A549 (cell line): Measurements from ENCODE around the gene KCNH3. TPM values are rescaled to one million over a fixed set of nuclear protein-coding genes. Genes with fewer than 3 reads are reported as not detected.

Source experiments
- ATAC-seq, 2 experiments: fragments of 200-7000 bp in 1 of 2; fragments of >200 bp in 1 of 2; cut with Nextera tagmentation in 1 of 2; cut with Tn5 transposase in 1 of 2; 3 replicates each; pipeline versions ENCODE4 v1.8.0 to v1.9.1; 2018 to 2020; ENCODE audit warnings: mild to moderate bottlenecking in 1 of 2, moderate library complexity in 1 of 2
- CTCF ChIA-PET: fragments of 300-600 bp; sonication (Branson Sonifier 250); formaldehyde crosslinking; extraction: SDS; loops from one replicate; lab custom pipeline; 2021; ENCODE audit warnings: antibody characterized with exemption, inconsistent platforms; lab: Yijun Ruan, JAX
- POLR2A ChIA-PET: fragments of 350-600 bp; formaldehyde crosslinking; extraction: SDS; loops from one replicate; lab custom pipeline; 2021; ENCODE audit warnings: antibody characterized with exemption, inconsistent platforms; lab: Yijun Ruan, JAX
- DNase-seq, 2 experiments: peaks; one replicate each; pipeline versions ENCODE4 v3.0.0 to v3.0.0-alpha.2; 2011 to 2016; ENCODE audit warnings: low read depth in 1 of 2, low spot score in 1 of 2
- FAIRE-seq: peaks from 2 replicates; lab custom pipeline; 2011; peaks lifted over from hg19 to GRCh38; lab: Jason Lieb, UNC
- H3K27ac ChIP-seq, 2 experiments: fragments of >200 bp; sonication (Bioruptor Twin); formaldehyde crosslinking; 3 replicates each; pipeline ENCODE4 v1.5.1; 2016 to 2017
- H3K4me1 ChIP-seq: fragments of >200 bp; sonication (Bioruptor Twin); formaldehyde crosslinking; 3 replicates; pipeline ENCODE4 v1.6.1; 2016
- H3K4me2 ChIP-seq: fragments of >200 bp; sonication (Bioruptor Twin); formaldehyde crosslinking; 3 replicates; pipeline ENCODE4 v1.6.1; 2016
- H3K4me3 ChIP-seq: fragments of >200 bp; sonication (Bioruptor Twin); formaldehyde crosslinking; 3 replicates; pipeline ENCODE4 v1.5.1; 2016
- H3K9me3 ChIP-seq: fragments of >200 bp; sonication (Bioruptor Twin); formaldehyde crosslinking; 3 replicates; pipeline ENCODE4 v1.6.1; 2016
- CEBPB ChIP-seq, 2 experiments: fragments of >200 bp in 1 of 2; sonication (Bioruptor Twin) in 1 of 2; formaldehyde crosslinking in 1 of 2; IDR thresholded peaks; 2 replicates each; pipeline ENCODE4 v1.6.1; 2012 to 2016
- GATA3 ChIP-seq: IDR thresholded peaks from 2 replicates; pipeline ENCODE4 v1.6.1; 2012; ENCODE audit warnings: borderline replicate concordance
- HEYL ChIP-seq: fragments of 250-450 bp; sonication (Bioruptor Pico); IDR thresholded peaks from 2 replicates; pipeline ENCODE4 v1.8.0; 2021; ENCODE audit warnings: mild to moderate bottlenecking, moderate library complexity
- HOXB13 ChIP-seq: fragments of 250-450 bp; sonication (Bioruptor Pico); IDR thresholded peaks from 2 replicates; pipeline ENCODE4 v1.5.0; 2020; ENCODE audit warnings: low read depth, mild to moderate bottlenecking, moderate library complexity
- JUN ChIP-seq, 2 experiments: fragments of >200 bp; sonication (Bioruptor Twin); formaldehyde crosslinking; IDR thresholded peaks; 2 replicates in 1 of 2; 3 replicates in 1 of 2; pipeline ENCODE4 v1.6.1; 2016 to 2017
- JUNB ChIP-seq: fragments of >200 bp; sonication (Bioruptor Twin); formaldehyde crosslinking; IDR thresholded peaks from 2 replicates; pipeline ENCODE4 v1.6.1; 2016
- KDM5A ChIP-seq: fragments of 200-600 bp; sonication (generic); IDR thresholded peaks from 2 replicates; pipeline ENCODE4 v1.6.1; 2016; ENCODE audit warnings: antibody characterized with exemption, mild to moderate bottlenecking
- MAFK ChIP-seq: fragments of 450-650 bp; IDR thresholded peaks from 2 replicates; pipeline ENCODE4 v1.6.1; 2014; ENCODE audit not compliant: partially characterized antibody
- MYC ChIP-seq: IDR thresholded peaks from 2 replicates; pipeline ENCODE4 v1.6.1; 2012; ENCODE audit warnings: mild to moderate bottlenecking, inconsistent platforms, low read length, improper control_type of control experiment, borderline replicate concordance
- NPAS2 ChIP-seq: fragments of 250-450 bp; sonication (Bioruptor Pico); IDR thresholded peaks from 2 replicates; pipeline ENCODE4 v1.8.0; 2022; ENCODE audit warnings: mild to moderate bottlenecking, moderate library complexity, borderline replicate concordance
- PHF8 ChIP-seq: fragments of 200-600 bp; sonication (generic); IDR thresholded peaks from 2 replicates; pipeline ENCODE4 v1.6.1; 2016; ENCODE audit warnings: low read depth, mild to moderate bottlenecking, antibody characterized with exemption, moderate library complexity, borderline replicate concordance
- POLR2A ChIP-seq: IDR thresholded peaks from 2 replicates; pipeline ENCODE4 v1.6.1; 2012; ENCODE audit warnings: mild to moderate bottlenecking, low read length
- POLR2AphosphoS2 ChIP-seq: conservative IDR thresholded peaks from 2 replicates; pipeline ENCODE4 v1.6.1; 2012; ENCODE audit warnings: low read length, improper control_type of control experiment, inconsistent platforms
- RAD21 ChIP-seq, 2 experiments: fragments of >200 bp in 1 of 2; sonication (Bioruptor Twin) in 1 of 2; formaldehyde crosslinking in 1 of 2; IDR thresholded peaks in 1 of 2; conservative IDR thresholded peaks in 1 of 2; 2 replicates in 1 of 2; 3 replicates in 1 of 2; pipeline ENCODE4 v1.6.1; 2012 to 2018; ENCODE audit warnings: inconsistent platforms in 1 of 2
- RARB ChIP-seq: fragments of 250-450 bp; sonication (Bioruptor Pico); IDR thresholded peaks from 2 replicates; pipeline ENCODE4 v1.8.0; 2021; ENCODE audit warnings: mild to moderate bottlenecking, moderate library complexity
- SMC3 ChIP-seq: fragments of >200 bp; sonication (Bioruptor Twin); formaldehyde crosslinking; IDR thresholded peaks from 3 replicates; pipeline ENCODE4 v1.6.1; 2018; ENCODE audit warnings: inconsistent platforms
- SREBF2 ChIP-seq: fragments of 450-650 bp; IDR thresholded peaks from 2 replicates; pipeline ENCODE4 v1.6.1; 2014; ENCODE audit warnings: mild to moderate bottlenecking, moderate library complexity
- WGBS: methylation state at CpG from one replicate; pipeline ENCODE4 v1.1.6; 2017; ENCODE audit errors: missing lambda C conversion rate; 5-methylcytosine and 5-hydroxymethylcytosine counted together
- polyA minus RNA-seq: library from RNA; depleted of rRNA, polyadenylated mRNA; stranded (reverse); fragments of >200 nt; gene quantifications from 2 replicates; pipeline ENCODE4 v1.2.3, GENCODE V29; 2011; rRNA and poly(A)+ RNA removed
- polyA plus RNA-seq, 4 experiments: library from polyadenylated mRNA; depleted of rRNA in 3 of 4; stranded (reverse); fragments of >200 nt; fragmentation: RNase III in 1 of 4; extraction: RNeasy Plus Mini Kit Qiagen cat#74134 plus additional on column Dnase treatment in 1 of 4; gene quantifications; 2 replicates in 3 of 4; 3 replicates in 1 of 4; pipeline ENCODE4 v1.2.3, GENCODE V29; 2011 to 2017
- TF ChIP-seq, protein P1 (sequence below): IDR thresholded peaks from 2 replicates; pipeline ENCODE4 v1.6.1; 2012
- TF ChIP-seq, protein P2 (sequence below): fragments of 200-600 bp; sonication (generic); IDR thresholded peaks from 2 replicates; pipeline ENCODE4 v1.6.1; 2016; ENCODE audit warnings: antibody characterized with exemption, mild to moderate bottlenecking, moderate library complexity
- TF ChIP-seq, protein P3 (sequence below): fragments of 150-350 bp; IDR thresholded peaks from 2 replicates; pipeline ENCODE4 v1.6.1; 2014; ENCODE audit warnings: low read depth, mild to moderate bottlenecking, low read length

KCNH3 gene, protein sequence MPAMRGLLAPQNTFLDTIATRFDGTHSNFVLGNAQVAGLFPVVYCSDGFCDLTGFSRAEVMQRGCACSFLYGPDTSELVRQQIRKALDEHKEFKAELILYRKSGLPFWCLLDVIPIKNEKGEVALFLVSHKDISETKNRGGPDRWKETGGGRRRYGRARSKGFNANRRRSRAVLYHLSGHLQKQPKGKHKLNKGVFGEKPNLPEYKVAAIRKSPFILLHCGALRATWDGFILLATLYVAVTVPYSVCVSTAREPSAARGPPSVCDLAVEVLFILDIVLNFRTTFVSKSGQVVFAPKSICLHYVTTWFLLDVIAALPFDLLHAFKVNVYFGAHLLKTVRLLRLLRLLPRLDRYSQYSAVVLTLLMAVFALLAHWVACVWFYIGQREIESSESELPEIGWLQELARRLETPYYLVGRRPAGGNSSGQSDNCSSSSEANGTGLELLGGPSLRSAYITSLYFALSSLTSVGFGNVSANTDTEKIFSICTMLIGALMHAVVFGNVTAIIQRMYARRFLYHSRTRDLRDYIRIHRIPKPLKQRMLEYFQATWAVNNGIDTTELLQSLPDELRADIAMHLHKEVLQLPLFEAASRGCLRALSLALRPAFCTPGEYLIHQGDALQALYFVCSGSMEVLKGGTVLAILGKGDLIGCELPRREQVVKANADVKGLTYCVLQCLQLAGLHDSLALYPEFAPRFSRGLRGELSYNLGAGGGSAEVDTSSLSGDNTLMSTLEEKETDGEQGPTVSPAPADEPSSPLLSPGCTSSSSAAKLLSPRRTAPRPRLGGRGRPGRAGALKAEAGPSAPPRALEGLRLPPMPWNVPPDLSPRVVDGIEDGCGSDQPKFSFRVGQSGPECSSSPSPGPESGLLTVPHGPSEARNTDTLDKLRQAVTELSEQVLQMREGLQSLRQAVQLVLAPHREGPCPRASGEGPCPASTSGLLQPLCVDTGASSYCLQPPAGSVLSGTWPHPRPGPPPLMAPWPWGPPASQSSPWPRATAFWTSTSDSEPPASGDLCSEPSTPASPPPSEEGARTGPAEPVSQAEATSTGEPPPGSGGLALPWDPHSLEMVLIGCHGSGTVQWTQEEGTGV
- 1.0 and 1.2 TPM in 2 replicates for polyA plus RNA-seq (2011; rRNA removed)
- 2.1 and 3.0 TPM in 2 replicates for polyA plus RNA-seq (2012; cell fraction: cytosol; rRNA removed)
- polyA plus RNA-seq (2012; cell fraction: nucleus; rRNA removed) = 7.1 and 12.6 TPM in 2 replicates
- 1.7 to 2.2 TPM (median 1.8 TPM) in 3 replicates for polyA plus RNA-seq (2017; fragmentation: RNase III; extraction: RNeasy Plus Mini Kit Qiagen cat#74134 plus additional on column Dnase treatment)
- polyA minus RNA-seq = 0.70 and 0.88 TPM in 2 replicates

DNA sequence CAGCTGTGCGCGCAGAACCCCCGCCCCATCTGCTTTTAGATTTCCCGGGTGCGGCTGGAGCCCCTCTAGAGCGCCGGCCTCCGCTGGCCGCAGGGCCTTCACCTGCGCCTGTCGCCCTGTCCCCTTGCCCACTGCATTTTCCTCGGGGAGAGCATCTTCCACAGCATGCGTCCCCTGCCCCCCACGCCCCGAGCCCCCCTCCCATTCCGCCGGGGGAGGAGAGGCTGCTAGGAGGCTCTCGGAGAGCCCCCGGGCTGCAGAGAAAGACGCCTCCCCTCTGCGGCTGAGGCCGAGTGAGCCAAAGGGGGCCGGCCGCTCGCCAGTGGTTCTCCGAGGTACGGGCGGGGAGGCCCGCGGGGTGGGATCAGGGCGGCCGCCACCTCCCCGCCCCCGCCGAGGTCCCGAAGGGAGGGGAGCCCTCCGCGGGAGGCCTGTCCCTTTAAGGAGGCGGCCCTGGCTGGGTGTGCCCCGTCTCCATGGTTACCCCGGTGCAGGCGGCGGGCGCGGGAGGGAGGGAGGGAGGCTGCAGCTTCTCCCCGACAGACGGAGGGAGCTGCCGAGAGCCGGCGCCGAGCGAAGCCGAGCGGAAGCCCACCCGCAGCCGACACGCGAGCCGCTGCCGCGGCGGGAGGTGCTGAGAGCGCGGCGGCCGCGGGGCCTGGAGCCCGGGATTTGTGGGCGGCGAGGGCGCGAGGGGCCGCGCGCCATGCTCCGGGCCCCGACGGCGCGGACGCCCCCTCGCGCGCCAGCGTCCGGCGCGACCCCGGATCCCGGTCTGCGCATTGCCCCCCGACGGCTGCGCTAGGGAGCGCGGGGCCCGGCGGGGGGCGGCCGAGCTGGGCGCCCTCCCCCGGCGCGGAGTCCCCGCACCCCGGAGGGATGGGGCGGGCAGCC is at the start of gene KCNH3:
KCNH3 (plus strand) TSS at position 521 of the 894 bp plus-strand sequence. CDS start 387 bp downstream, outside the sequence.
- peak within 1 kb of the TSS; percentile 92 for H3K4me2 ChIP-seq
- peaks cover 32% of the 10 kb centered on the region for H3K4me1 ChIP-seq
- 6% methylated on average over 41 of the region's 107 CpGs for WGBS
- ChIA-PET CTCF (interaction anchor here (0.9 to 9.1 kb wide), 18 partner anchors 11 to 207 kb away, joined by 3 to 63 read pairs (median 6); partner anchors contain the start of genes C1QL4 and DNAJC22), POLR2A (interaction anchor here (1.7 kb wide), 1 partner anchor 172 kb away, joined by 6 read pairs; the partner anchor contains the start of gene SPATS2)
- H3K27ac ChIP-seq = peak within 1 kb of the TSS; percentile 65 to 91
- ATAC-seq (peak; percentile 72 to 77), DNase-seq (peak; percentile 71 to 88), FAIRE-seq (no peak)
- H3K9me3 ChIP-seq = no peaks in the 10 kb centered on the region
- TF ChIP-seq POLR2AphosphoS2 = no peak
- TF ChIP-seq MYC = no peak
- no peak for TF ChIP-seq RAD21 (conservative IDR thresholded peaks at IDR 0.05 in 1 of 2, IDR thresholded peaks at IDR 0.05 in 1 of 2)
- TF ChIP-seq JUN (IDR thresholded peaks at IDR 0.05) = peak in 1 of 2 experiments; percentile 52; a peak in 2 of 5 replicates
- TF ChIP-seq, protein P1, sequence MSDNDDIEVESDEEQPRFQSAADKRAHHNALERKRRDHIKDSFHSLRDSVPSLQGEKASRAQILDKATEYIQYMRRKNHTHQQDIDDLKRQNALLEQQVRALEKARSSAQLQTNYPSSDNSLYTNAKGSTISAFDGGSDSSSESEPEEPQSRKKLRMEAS = 0 out of 2 replicates have a peak, but pooled peaks have one; percentile 3
- TF ChIP-seq MAFK = no peak
- TF ChIP-seq CEBPB (IDR thresholded peaks at IDR 0.05) = no peak
- TF ChIP-seq HOXB13 (CRISPR knock-in tag) = no peak
- no peak for TF ChIP-seq PHF8
- TF ChIP-seq, protein P2, sequence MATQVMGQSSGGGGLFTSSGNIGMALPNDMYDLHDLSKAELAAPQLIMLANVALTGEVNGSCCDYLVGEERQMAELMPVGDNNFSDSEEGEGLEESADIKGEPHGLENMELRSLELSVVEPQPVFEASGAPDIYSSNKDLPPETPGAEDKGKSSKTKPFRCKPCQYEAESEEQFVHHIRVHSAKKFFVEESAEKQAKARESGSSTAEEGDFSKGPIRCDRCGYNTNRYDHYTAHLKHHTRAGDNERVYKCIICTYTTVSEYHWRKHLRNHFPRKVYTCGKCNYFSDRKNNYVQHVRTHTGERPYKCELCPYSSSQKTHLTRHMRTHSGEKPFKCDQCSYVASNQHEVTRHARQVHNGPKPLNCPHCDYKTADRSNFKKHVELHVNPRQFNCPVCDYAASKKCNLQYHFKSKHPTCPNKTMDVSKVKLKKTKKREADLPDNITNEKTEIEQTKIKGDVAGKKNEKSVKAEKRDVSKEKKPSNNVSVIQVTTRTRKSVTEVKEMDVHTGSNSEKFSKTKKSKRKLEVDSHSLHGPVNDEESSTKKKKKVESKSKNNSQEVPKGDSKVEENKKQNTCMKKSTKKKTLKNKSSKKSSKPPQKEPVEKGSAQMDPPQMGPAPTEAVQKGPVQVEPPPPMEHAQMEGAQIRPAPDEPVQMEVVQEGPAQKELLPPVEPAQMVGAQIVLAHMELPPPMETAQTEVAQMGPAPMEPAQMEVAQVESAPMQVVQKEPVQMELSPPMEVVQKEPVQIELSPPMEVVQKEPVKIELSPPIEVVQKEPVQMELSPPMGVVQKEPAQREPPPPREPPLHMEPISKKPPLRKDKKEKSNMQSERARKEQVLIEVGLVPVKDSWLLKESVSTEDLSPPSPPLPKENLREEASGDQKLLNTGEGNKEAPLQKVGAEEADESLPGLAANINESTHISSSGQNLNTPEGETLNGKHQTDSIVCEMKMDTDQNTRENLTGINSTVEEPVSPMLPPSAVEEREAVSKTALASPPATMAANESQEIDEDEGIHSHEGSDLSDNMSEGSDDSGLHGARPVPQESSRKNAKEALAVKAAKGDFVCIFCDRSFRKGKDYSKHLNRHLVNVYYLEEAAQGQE = no peak
- peak within 1 kb of the TSS; percentile 76 for H3K4me3 ChIP-seq

DNA sequence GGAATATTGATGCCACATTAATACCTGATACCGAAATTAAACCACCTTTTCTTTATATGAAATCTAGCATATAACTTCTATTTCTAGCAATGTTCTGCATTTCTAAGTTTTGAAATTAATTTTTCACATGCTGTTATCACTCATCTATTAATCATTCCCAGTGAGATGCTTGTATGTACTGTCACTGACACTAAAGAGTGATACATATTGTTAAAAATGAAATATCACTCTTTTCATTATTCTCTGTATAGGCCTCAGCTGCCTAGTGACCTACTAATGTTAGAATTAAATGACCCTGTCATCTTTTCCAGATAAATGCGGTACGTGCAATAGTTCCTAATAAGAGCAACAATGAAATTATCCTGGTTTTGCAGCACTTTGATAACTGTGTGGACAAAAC is 49.7 kb upstream of the KCNH3 start:
- FAIRE-seq (no peak), ATAC-seq (no peak), DNase-seq (no peak)
- H3K4me1 ChIP-seq = peaks cover 26% of the 10 kb centered on the region
- no peak overlapping the region for H3K4me3 ChIP-seq
- H3K27ac ChIP-seq = no peak overlapping the region
- 91% methylated on average over 3 of the region's 3 CpGs for WGBS
- no peaks in the 10 kb centered on the region for H3K9me3 ChIP-seq
- TF ChIP-seq MAFK (no peak), NPAS2 (CRISPR knock-in tag) (no peak), JUNB (no peak), RARB (CRISPR knock-in tag) (no peak), HOXB13 (CRISPR knock-in tag) (no peak), SMC3 (no peak), MYC (no peak), SREBF2 (no peak), HEYL (CRISPR knock-in tag) (no peak), KDM5A (no peak), GATA3 (no peak), POLR2A (no peak)
- TF ChIP-seq, protein P3, sequence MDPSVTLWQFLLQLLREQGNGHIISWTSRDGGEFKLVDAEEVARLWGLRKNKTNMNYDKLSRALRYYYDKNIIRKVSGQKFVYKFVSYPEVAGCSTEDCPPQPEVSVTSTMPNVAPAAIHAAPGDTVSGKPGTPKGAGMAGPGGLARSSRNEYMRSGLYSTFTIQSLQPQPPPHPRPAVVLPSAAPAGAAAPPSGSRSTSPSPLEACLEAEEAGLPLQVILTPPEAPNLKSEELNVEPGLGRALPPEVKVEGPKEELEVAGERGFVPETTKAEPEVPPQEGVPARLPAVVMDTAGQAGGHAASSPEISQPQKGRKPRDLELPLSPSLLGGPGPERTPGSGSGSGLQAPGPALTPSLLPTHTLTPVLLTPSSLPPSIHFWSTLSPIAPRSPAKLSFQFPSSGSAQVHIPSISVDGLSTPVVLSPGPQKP = no peak
- ChIA-PET POLR2A (interaction anchor here (1.4 kb wide), 1 partner anchor 122 kb away, joined by 5 read pairs; the partner anchor contains the start of gene SPATS2), CTCF (interaction anchor here (2.9 to 3.3 kb wide), 3 partner anchors 16 to 131 kb away, joined by 17 to 20 read pairs (median 18); no protein-coding TSS in a partner anchor)
- H3K4me2 ChIP-seq = no peak overlapping the region
